ENCODE data around the gene MYF5.

MYF5 gene

DNA sequence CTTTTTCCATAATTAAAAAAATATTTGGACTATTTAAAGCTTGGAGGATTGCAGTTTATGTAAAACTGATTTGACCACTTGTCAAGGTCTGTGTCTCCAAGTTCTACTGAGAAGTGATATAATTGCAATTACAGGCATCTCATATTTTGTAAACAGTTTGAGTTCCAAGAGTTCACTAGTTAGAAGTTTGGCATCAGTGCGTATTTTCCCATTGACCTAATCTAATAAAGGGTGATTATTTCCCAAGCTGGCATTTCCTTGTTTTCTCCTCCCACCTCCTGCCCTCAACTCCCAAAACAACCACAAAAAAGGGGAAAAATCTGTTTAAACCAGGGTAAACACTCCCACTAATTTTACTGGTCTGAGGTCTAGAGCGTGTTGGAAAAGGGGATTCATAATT, 12.3 kb upstream of the MYF5 start:
- ATAC-seq (ENCODE audit: insufficient read depth, low read depth) (no peak), DNase-seq (no peak)
- no peak overlapping the region for H2AFZ ChIP-seq (ENCODE audit: low read depth, low read length)
- no peak for TF ChIP-seq CTCF (IDR thresholded peaks at IDR 0.05; ENCODE audit: borderline replicate concordance, extremely low read depth, low read length, poor library complexity, severe bottlenecking)
- no peak for TF ChIP-seq EZH2 (IDR thresholded peaks at IDR 0.05; ENCODE audit: borderline replicate concordance, low read depth, low read length, severe bottlenecking)
- no peaks in the 10 kb centered on the region for H3K9me3 ChIP-seq (ENCODE audit: insufficient read depth, low read length, severe bottlenecking)
- H3K79me2 ChIP-seq (ENCODE audit: insufficient read depth, low read length): no peaks in the 10 kb centered on the region
- H3K27me3 ChIP-seq (ENCODE audit: insufficient read depth, low read length, poor library complexity): no peaks in the 10 kb centered on the region
- H3K4me1 ChIP-seq (ENCODE audit: insufficient read depth, low read length): no peaks in the 10 kb centered on the region
- no peak overlapping the region for H3K4me2 ChIP-seq (ENCODE audit: insufficient read depth, low read length)
- H4K20me1 ChIP-seq (ENCODE audit: insufficient read depth, low read length): no peaks in the 10 kb centered on the region
- H3K9ac ChIP-seq (ENCODE audit: low read depth, low read length): no peak overlapping the region
- H3K27ac ChIP-seq (ENCODE audit: low read length): no peak overlapping the region
- no peak overlapping the region for H3K4me3 ChIP-seq (ENCODE audit: low read depth in 1 of 2, low read length in 2 of 2)
- no peaks in the 10 kb centered on the region for H3K36me3 ChIP-seq (ENCODE audit: insufficient read depth, low read length)

DNA sequence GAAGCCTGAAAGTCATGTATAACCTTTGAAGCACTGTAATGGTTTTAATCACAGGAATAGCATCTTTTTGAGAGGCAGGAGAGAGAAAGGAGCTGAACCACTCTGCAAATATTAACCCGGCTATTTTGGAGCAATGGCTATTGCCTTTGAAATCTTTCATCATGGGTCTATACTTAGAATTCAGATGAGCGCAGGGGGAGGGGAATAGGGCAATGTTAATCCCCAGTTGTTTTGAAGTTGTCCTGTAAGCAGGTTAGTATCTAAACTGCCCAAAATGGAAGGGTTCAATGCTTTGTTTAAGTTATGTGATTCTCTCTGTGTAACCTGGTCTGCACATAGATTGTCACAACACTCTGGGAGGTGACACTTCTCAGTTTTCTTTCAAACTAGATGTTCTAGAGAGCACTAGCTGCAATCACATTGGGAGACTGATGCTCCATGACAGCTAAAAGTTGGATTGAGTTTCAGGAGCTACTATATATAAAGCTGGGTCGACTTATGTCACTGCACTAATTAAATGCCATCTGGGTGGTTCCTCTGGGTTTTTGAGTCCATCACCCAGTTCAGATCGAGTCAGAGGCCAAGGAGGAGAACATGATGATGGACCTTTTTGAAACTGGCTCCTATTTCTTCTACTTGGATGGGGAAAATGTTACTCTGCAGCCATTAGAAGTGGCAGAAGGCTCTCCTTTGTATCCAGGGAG, 9.4 kb upstream of the MYF5 start, which contains the start of gene MYF6:
Gene MYF6 (plus strand): TSS at position 509 of the 704 bp plus-strand sequence. CDS start 86 bp downstream, at position 595.
- Histone ChIP-seq H3K4me3 (ENCODE audit: low read depth in 1 of 2, low read length in 2 of 2) (no peak within 1 kb of the TSS), H3K9me3 (ENCODE audit: insufficient read depth, low read length, severe bottlenecking) (no peaks in the 10 kb centered on the region), H4K20me1 (ENCODE audit: insufficient read depth, low read length) (no peaks in the 10 kb centered on the region), H3K27ac (ENCODE audit: low read length) (no peak within 1 kb of the TSS), H2AFZ (ENCODE audit: low read depth, low read length) (no peak within 1 kb of the TSS), H3K27me3 (ENCODE audit: insufficient read depth, low read length, poor library complexity) (no peaks in the 10 kb centered on the region), H3K4me1 (ENCODE audit: insufficient read depth, low read length) (no peaks in the 10 kb centered on the region), H3K4me2 (ENCODE audit: insufficient read depth, low read length) (no peak within 1 kb of the TSS), H3K36me3 (ENCODE audit: insufficient read depth, low read length) (no peaks in the 10 kb centered on the region), H3K9ac (ENCODE audit: low read depth, low read length) (no peak within 1 kb of the TSS), H3K79me2 (ENCODE audit: insufficient read depth, low read length) (no peaks in the 10 kb centered on the region)
- no peak for ATAC-seq (ENCODE audit: insufficient read depth, low read depth)
- no peak for TF ChIP-seq EZH2 (IDR thresholded peaks at IDR 0.05; ENCODE audit: borderline replicate concordance, low read depth, low read length, severe bottlenecking)
- TF ChIP-seq CTCF (IDR thresholded peaks at IDR 0.05; ENCODE audit: borderline replicate concordance, extremely low read depth, low read length, poor library complexity, severe bottlenecking): no peak
- DNase-seq: no peak

- no peaks in the 10 kb centered on the region for H3K9me3 ChIP-seq (ENCODE audit: insufficient read depth, low read length, severe bottlenecking)
- no peaks in the 10 kb centered on the region for H4K20me1 ChIP-seq (ENCODE audit: insufficient read depth, low read length)
- H3K9ac ChIP-seq (ENCODE audit: low read depth, low read length): no peak overlapping the region
- no peaks in the 10 kb centered on the region for H3K79me2 ChIP-seq (ENCODE audit: insufficient read depth, low read length)
- H3K4me1 ChIP-seq (ENCODE audit: insufficient read depth, low read length): no peaks in the 10 kb centered on the region
- H3K27me3 ChIP-seq (ENCODE audit: insufficient read depth, low read length, poor library complexity): no peaks in the 10 kb centered on the region
- H3K27ac ChIP-seq (ENCODE audit: low read length): no peak overlapping the region
- ATAC-seq (ENCODE audit: insufficient read depth, low read depth) (no peak), DNase-seq (no peak)
- H3K36me3 ChIP-seq (ENCODE audit: insufficient read depth, low read length): no peaks in the 10 kb centered on the region
- no peak overlapping the region for H2AFZ ChIP-seq (ENCODE audit: low read depth, low read length)
- H3K4me3 ChIP-seq (ENCODE audit: low read depth in 1 of 2, low read length in 2 of 2): no peak overlapping the region
- H3K4me2 ChIP-seq (ENCODE audit: insufficient read depth, low read length): no peak overlapping the region
- no peak for TF ChIP-seq EZH2 (IDR thresholded peaks at IDR 0.05; ENCODE audit: borderline replicate concordance, low read depth, low read length, severe bottlenecking)
These were observed 8.9 kb upstream of the MYF5 start for GRCh38 chr12:80707830-80708258.

GRCh38 chr12:80708259-80708974, 8.3 kb upstream of the MYF5 start:
- no peak for ATAC-seq (ENCODE audit: insufficient read depth, low read depth)

More at GRCh38 chr12:80708259-80708974, 8.3 kb upstream of the MYF5 start:
- no peak for TF ChIP-seq EZH2 (IDR thresholded peaks at IDR 0.05; ENCODE audit: borderline replicate concordance, low read depth, low read length, severe bottlenecking)
- no peak for TF ChIP-seq CTCF (IDR thresholded peaks at IDR 0.05; ENCODE audit: borderline replicate concordance, extremely low read depth, low read length, poor library complexity, severe bottlenecking)
- H3K27me3 ChIP-seq (ENCODE audit: insufficient read depth, low read length, poor library complexity): no peaks in the 10 kb centered on the region
- no peak overlapping the region for H3K27ac ChIP-seq (ENCODE audit: low read length)
- no peaks in the 10 kb centered on the region for H3K79me2 ChIP-seq (ENCODE audit: insufficient read depth, low read length)
- no peak overlapping the region for H2AFZ ChIP-seq (ENCODE audit: low read depth, low read length)
- H3K9me3 ChIP-seq (ENCODE audit: insufficient read depth, low read length, severe bottlenecking): no peaks in the 10 kb centered on the region
- H3K9ac ChIP-seq (ENCODE audit: low read depth, low read length): no peak overlapping the region
- H3K36me3 ChIP-seq (ENCODE audit: insufficient read depth, low read length): no peaks in the 10 kb centered on the region
- H3K4me3 ChIP-seq (ENCODE audit: low read depth in 1 of 2, low read length in 2 of 2): no peak overlapping the region
- H3K4me1 ChIP-seq (ENCODE audit: insufficient read depth, low read length): no peaks in the 10 kb centered on the region
- no peak for DNase-seq
- H4K20me1 ChIP-seq (ENCODE audit: insufficient read depth, low read length): no peaks in the 10 kb centered on the region
- no peak overlapping the region for H3K4me2 ChIP-seq (ENCODE audit: insufficient read depth, low read length)

Measured in DND-41 (cell line).